Measurements from ENCODE around the gene KRT17.
A peak's percentile ranks its signal among the peaks of the same experiment; 100 is the strongest.
"Not testable (repeated sequence)": the region's sequence is repeated elsewhere in the genome, so short reads cannot be mapped to it uniquely, and the experiment has no call there.

The KRT17 gene

DNA sequence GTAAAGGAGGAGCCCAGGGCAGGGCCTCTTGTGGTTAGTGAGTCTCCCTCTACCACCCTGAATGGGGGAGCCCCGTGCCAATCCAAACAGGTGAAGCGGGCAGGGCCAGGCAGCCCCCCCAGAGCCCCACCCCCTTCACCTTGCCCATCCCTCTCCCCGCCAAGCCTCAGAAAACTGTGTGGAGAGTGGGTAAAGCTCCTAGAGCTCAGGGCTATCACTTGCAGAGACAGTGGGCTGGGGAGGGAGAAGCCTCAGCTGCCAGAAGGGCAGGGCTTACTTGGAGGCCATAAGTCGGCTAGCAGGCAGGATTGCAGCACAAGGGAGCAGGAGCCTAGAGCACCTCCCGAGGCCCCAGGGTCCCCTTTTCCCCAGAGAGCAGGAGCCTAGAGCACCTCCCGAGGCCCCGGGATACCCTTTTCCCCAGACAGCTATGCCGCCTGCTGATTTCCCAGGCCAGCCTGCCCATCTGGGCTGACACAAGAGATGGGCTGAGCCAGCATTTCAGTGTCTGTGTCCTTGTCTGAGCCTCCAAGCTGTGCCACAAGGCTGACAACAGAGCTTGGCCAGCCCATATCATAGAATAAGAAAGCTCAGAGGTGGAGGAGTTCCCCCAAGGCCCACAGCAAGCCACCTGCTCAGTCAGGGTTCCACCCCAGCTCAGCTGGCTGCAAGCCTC is 30.9 kb downstream of the KRT17 start:
- DNase-seq (ENCODE audit: low read depth): no peak

GRCh38 chr17:41592601-41593305 is 31.6 kb downstream of the KRT17 start:
- no peak for DNase-seq (ENCODE audit: low read depth)

- no peak for DNase-seq (ENCODE audit: low read depth)
These were observed 35.1 kb downstream of the KRT17 start for GRCh38 chr17:41589301-41589700.

DNA sequence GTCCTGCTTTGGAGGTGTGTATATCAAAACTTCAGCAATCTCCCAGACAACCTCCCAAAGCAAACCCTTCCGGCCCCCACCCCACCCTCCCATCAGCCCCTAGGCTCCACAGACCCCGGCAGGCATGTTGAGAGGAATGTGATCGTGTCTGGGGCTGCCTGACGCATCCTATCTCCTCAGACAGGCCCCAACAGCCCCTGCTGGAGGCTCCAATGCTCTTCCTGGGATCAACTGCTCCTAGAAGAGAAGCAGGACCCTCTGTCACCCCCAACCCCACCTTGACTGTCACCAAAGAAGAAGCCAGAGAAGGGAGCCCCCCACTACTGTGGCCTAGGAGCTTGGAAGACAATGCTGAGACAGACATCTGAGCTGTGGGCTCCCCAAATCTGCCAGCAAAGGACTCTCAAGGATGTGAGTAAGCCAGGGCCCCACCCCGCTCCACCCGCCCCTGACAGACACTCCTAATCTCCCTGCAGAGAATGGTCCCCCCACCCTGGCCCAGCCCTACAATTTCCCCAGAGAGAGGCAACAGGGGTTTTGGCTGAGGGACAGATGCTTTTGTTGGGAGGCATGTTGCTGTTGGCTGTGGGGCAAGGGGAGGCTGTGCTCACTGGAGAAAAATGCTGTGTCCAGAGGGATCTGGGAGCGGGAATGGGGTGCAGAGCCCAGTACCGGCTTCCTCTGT is 36.1 kb downstream of the KRT17 start:
- DNase-seq (ENCODE audit: low read depth): no peak

GRCh38 chr17:41586863-41587495 is 37.4 kb downstream of the KRT17 start, which contains the start of gene KRT14:
TSS of gene KRT14 (minus strand) at chr17:41586895. CDS start at chr17:41586834, 61 bp downstream.
- DNase-seq (ENCODE audit: low read depth): no peak

DNA sequence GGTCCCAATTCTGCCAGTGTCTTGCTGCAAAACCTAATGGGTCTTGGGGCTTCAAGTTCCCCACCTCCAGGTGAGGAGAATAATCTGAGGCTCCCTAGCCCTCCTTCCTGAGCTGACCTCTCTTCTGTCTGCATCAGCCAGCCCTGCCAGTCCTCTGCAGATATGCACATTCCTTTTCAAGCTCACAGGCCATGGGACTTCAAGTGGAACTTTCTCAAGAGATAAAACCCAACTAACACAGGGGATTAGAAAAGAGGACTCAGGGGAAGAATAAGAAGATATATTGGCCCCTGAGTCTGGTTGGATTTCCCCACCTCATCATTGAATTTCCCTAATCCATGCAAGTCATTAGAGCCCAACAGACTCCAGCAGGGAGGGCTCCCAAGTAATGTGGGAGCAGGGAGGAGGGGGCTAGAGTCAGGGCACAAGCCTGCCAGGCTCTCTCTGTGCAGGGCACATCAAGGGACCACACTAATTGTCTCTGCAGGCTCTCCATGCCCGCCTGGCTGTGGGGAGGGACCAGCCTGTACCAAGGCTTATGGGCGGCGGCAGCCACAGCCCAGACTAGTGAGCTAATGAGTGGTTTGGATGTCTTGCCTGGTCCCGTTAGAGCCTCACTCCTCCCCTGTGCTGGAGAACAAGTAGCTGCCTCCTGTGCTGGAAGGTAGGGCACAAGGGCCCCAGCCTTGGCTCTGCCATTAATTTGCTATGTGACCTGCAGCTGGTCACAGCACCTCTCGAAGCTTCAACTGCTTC is 38.9 kb downstream of the KRT17 start:
- no peak for DNase-seq (ENCODE audit: low read depth)

GRCh38 chr17:41584331-41584927 is 39.9 kb downstream of the KRT17 start:
- not testable (repeated sequence) for DNase-seq (ENCODE audit: low read depth)

DNA sequence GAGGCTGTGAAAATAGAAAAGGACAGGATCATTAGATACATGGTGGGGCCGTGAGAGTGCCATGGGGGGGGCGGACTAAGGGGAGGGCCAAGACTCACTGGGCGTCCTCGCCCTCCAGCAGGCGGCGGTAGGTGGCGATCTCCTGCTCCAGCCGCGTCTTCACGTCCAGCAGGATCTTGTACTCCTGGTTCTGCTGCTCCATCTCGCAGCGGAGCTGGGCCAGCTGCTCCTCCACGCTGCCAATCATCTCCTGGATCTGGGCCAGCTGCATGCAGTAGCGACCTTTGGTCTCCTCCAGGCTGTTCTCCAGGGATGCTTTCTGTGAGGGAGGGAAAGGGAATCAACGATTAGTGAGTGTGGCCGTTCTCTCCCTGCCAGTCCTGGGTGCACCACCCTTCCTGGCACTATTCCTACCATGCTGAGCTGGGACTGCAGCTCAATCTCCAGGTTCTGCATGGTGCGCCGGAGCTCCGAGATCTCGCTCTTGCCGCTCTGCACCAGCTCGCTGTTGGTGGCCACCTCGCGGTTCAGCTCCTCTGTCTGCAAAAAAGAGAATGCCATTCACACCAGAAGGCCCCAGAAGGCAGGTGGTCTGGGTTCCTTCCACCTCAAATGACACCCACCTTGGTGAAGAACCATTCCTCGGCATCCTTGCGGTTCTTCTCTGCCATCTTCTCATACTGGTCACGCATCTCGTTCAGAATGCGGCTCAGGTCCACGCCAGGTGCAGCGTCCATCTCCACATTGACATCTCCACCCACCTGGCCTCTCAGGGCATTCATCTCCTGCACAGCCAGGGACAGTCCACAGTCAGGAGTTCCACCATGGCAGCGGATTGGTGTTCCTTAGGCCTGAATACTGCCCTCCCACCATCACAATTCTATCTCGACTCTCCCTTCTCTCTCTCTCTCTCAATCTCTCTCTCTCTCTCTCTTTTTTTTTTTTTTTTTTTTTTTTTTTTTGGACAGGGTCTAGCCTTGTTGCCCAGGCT is 40.9 kb downstream of the KRT17 start:
- no peak for DNase-seq (ENCODE audit: low read depth)

GRCh38 chr17:41582061-41582968 is 42.1 kb downstream of the KRT17 start:
- not testable (repeated sequence) for DNase-seq (ENCODE audit: low read depth)

GRCh38 chr17:41581366-41582060 is 42.9 kb downstream of the KRT17 start:
- no peak for DNase-seq (ENCODE audit: low read depth)

DNA sequence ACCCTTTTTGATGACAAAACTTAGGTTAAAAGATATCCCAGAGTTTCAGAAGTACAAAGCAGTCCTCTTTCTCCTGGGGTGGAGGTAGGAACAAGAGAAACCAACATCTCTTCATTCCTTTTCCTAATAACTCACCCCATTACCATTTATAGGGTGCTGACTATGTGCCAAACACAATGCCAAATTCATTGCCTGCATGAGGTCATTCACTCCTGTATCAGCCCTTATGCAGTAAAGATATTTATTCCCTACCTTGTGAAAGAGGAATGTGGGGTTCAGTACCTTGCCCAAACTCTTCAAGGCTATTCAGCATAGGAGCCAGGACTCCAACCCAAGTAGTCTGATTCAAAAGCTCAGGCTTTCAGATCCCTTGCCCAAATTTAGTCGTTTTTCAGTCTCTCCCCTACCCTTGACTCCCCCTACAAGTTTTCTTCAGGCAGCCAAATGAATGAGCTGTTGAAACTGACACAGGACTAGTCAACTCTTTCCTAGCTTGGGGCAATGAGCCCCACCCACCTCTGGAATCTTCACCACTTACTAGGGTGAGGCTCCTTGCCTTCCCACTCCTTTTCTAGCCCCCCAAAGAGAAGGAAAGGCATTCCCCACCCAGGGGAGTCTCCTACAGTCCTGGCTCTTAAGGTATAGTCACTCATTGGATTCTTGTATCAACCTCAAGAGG is 43.5 kb downstream of the KRT17 start:
- no peak for DNase-seq (ENCODE audit: low read depth)

GRCh38 chr17:41580244-41580575 is 44.2 kb downstream of the KRT17 start:
- no peak for DNase-seq (ENCODE audit: low read depth)

DNA sequence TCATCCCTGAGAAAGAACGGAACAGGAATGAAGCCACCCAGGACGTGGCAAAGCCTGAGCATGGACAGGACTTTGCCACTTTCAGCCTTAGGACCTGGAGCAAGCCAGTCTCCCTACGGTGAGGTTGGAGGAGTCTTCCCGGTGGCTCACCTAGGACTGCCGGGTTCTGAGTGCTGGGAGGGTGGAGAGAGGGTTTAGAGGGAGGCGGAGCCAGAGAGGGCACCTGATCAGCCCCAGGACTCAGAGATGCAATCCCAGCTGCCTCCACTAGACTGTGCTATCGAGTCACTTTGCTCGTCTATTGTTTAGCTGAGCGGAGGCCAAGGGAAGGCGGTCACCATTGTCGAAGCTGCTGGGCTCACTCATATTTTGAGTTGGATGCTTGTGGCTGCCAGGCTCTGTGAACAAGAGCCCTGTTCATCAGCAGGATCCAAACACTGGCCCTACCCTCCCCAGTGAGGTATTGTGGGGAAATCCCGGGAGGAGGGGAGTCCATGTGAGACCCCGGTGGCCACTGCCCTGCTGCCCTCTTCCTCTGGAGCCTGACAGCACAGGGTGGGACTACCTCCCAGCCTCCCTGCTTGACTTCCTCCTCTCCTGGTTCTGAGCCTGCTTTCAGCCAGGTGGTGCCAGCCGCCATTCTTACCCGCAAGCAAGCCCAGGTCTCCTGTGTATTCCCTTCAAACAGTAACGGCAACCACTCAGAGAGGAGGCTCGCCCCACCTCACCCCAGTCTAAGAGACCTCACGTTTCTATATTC is 44.7 kb downstream of the KRT17 start:
- DNase-seq (ENCODE audit: low read depth): peak; percentile 61

GRCh38 chr17:41578971-41579370 is 45.4 kb downstream of the KRT17 start:
- no peak for DNase-seq (ENCODE audit: low read depth)

DNA sequence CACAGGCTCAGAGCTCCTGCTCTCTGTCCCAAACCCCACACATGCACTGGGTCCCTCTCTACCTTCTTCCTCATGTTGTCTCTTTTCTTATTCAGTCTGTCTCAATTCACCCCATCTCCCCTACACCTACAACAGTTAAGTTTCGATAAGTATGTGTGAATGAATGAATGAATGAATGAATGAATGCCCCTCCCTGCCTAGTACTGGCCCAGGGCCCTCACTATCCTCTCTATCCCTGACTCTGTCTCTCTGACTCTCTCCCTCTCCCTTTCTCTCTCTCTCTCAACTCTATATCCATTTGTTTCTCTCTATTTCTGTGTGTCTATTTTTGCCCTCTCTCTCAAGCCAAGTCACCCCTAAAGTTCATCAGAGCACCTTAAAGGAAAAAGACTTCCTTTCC is 45.8 kb downstream of the KRT17 start:
- DNase-seq (ENCODE audit: low read depth): no peak

DNA sequence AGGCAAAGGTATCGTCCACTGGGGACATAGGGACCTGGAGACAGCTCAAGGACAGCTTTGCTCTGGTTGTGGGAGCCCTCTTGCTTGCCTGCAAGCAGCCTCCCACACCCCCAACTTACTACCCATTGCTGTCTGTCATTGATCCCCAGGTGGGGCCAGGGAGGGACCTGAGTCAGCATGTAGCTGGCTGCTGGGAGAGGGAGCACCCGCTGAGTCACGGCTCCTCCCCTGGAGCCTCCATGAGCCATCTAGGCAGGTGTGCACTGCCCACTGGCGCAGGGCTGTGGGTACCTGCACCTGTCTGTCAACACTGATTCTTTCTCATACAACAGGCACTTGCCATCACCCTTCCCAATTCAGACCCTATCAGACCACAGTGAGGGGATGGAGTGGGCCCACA is 47.6 kb downstream of the KRT17 start:
- DNase-seq (ENCODE audit: low read depth): not testable (repeated sequence)

DNA sequence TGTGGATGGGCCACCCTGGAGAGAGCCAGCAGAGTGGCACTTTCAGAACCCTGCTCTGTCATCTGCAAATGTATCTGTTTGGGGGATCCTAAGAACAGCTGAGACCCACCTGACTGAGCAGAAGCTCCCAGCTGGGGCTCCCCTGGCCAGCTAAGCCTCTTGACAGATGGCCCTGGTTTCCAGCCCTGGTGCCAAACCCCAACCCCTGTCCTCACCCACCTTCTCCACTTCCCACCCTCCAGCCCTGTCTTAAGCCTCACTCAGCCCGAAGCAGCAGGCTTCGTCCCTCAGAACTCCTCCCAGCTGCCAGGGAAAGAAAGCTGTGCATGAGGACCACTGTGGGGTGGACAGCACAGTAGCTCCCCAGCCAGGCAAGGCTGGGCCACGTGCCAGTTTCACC is 49.0 kb downstream of the KRT17 start:
- no peak for DNase-seq (ENCODE audit: low read depth)
